Astrocyte (in vitro differentiated cells and primary cell): ENCODE data around the gene MED12L.

ENCODE experiments used
- EZH2 ChIP-seq: IDR thresholded peaks from 2 replicates; pipeline ENCODE4 v1.6.1; 2012; ENCODE audit warnings: mild to moderate bottlenecking, low read length, inconsistent platforms; ENCODE audit not compliant: insufficient read depth
- TF ChIP-seq, protein P1 (sequence below): IDR thresholded peaks from 2 replicates; pipeline ENCODE4 v1.5.1; 2011; ENCODE audit warnings: low read depth, mild to moderate bottlenecking, inconsistent platforms, low read length, moderate library complexity; ENCODE audit not compliant: insufficient read depth

DNA sequence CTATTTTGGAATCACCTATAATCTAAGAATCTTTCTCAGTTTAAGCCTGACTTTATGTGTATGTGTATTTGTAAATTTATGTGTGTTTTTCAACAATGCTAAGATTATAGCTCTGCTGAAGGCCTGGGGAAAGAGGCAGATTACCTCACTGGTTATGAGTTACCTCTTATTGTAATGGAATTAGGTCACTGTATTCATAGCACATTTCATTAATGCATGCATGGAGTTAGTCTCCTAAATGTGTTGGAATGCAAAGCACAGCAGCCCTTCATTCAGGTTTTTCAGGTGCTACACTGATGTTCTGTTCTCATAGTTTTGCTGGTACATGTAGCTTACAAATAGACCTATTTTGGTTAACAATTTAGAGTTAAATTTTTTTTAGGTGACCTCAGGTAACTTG is 221.7 kb downstream of the MED12L start:
- TF ChIP-seq, protein P1, sequence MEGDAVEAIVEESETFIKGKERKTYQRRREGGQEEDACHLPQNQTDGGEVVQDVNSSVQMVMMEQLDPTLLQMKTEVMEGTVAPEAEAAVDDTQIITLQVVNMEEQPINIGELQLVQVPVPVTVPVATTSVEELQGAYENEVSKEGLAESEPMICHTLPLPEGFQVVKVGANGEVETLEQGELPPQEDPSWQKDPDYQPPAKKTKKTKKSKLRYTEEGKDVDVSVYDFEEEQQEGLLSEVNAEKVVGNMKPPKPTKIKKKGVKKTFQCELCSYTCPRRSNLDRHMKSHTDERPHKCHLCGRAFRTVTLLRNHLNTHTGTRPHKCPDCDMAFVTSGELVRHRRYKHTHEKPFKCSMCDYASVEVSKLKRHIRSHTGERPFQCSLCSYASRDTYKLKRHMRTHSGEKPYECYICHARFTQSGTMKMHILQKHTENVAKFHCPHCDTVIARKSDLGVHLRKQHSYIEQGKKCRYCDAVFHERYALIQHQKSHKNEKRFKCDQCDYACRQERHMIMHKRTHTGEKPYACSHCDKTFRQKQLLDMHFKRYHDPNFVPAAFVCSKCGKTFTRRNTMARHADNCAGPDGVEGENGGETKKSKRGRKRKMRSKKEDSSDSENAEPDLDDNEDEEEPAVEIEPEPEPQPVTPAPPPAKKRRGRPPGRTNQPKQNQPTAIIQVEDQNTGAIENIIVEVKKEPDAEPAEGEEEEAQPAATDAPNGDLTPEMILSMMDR: no peak
- no peak for TF ChIP-seq EZH2
